GM23338 (cell line): Measurements from ENCODE around the gene GADD45GIP1.
"Not testable (repeated sequence)": the region's sequence is repeated elsewhere in the genome, so short reads cannot be mapped to it uniquely, and the experiment has no call there.

Experiments used
- CTCF ChIP-seq, 2 experiments: fragments of 200-600 bp in 1 of 2; sonication (generic) in 1 of 2; conservative IDR thresholded peaks; 2 replicates each; pipeline versions ENCODE4 v1.5.1 to v1.6.1; 2016 to 2017; ENCODE audit warnings: antibody characterized with exemption in 2 of 2, low read depth in 2 of 2, mild to moderate bottlenecking in 2 of 2, moderate library complexity in 1 of 2
- EZH2 ChIP-seq: fragments of 200-600 bp; sonication (generic); IDR thresholded peaks from one replicate; pipeline ENCODE4 v1.8.0; 2017; ENCODE audit warnings: antibody characterized with exemption, mild to moderate bottlenecking, low read depth; ENCODE audit not compliant: unreplicated experiment
- EZH2phosphoT487 ChIP-seq: fragments of 200-600 bp; sonication (generic); IDR thresholded peaks from one replicate; pipeline ENCODE4 v1.8.1; 2018; ENCODE audit warnings: antibody characterized with exemption; ENCODE audit not compliant: unreplicated experiment
- NANOG ChIP-seq: IDR thresholded peaks from 2 replicates; pipeline ENCODE4 v1.6.1; 2016; ENCODE audit warnings: antibody characterized with exemption, borderline replicate concordance
- POLR2AphosphoS5 ChIP-seq: IDR thresholded peaks from 2 replicates; pipeline ENCODE4 v1.6.1; 2016; ENCODE audit warnings: antibody characterized with exemption, low read depth
- ZNF114 ChIP-seq: fragments of 250-450 bp; sonication (Bioruptor Pico); IDR thresholded peaks from 2 replicates; pipeline ENCODE4 v1.5.0; 2020; ENCODE audit warnings: mild to moderate bottlenecking, moderate library complexity
- TF ChIP-seq, protein P1 (sequence below): IDR thresholded peaks from one replicate; pipeline ENCODE4 v1.6.1; 2018; ENCODE audit warnings: antibody characterized with exemption; ENCODE audit not compliant: unreplicated experiment
- TF ChIP-seq, protein P2 (sequence below): IDR thresholded peaks from 2 replicates; pipeline ENCODE4 v1.6.1; 2016; ENCODE audit warnings: antibody characterized with exemption

GRCh38 chr19:12976109-12976508 is 19.1 kb upstream of the GADD45GIP1 start:
- not testable (repeated sequence) for TF ChIP-seq CTCF (conservative IDR thresholded peaks at IDR 0.05; ENCODE audit: low read depth in 2 of 2); EZH2; POLR2AphosphoS5; ZNF114 (CRISPR knock-in tag); EZH2phosphoT487; NANOG
- TF ChIP-seq, protein P1, sequence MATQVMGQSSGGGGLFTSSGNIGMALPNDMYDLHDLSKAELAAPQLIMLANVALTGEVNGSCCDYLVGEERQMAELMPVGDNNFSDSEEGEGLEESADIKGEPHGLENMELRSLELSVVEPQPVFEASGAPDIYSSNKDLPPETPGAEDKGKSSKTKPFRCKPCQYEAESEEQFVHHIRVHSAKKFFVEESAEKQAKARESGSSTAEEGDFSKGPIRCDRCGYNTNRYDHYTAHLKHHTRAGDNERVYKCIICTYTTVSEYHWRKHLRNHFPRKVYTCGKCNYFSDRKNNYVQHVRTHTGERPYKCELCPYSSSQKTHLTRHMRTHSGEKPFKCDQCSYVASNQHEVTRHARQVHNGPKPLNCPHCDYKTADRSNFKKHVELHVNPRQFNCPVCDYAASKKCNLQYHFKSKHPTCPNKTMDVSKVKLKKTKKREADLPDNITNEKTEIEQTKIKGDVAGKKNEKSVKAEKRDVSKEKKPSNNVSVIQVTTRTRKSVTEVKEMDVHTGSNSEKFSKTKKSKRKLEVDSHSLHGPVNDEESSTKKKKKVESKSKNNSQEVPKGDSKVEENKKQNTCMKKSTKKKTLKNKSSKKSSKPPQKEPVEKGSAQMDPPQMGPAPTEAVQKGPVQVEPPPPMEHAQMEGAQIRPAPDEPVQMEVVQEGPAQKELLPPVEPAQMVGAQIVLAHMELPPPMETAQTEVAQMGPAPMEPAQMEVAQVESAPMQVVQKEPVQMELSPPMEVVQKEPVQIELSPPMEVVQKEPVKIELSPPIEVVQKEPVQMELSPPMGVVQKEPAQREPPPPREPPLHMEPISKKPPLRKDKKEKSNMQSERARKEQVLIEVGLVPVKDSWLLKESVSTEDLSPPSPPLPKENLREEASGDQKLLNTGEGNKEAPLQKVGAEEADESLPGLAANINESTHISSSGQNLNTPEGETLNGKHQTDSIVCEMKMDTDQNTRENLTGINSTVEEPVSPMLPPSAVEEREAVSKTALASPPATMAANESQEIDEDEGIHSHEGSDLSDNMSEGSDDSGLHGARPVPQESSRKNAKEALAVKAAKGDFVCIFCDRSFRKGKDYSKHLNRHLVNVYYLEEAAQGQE = not testable (repeated sequence)
- TF ChIP-seq, protein P2, sequence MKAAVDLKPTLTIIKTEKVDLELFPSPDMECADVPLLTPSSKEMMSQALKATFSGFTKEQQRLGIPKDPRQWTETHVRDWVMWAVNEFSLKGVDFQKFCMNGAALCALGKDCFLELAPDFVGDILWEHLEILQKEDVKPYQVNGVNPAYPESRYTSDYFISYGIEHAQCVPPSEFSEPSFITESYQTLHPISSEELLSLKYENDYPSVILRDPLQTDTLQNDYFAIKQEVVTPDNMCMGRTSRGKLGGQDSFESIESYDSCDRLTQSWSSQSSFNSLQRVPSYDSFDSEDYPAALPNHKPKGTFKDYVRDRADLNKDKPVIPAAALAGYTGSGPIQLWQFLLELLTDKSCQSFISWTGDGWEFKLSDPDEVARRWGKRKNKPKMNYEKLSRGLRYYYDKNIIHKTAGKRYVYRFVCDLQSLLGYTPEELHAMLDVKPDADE = not testable (repeated sequence)
